GM19438 (cell line): Measurements from ENCODE around the gene OR2C3.
"Not testable (repeated sequence)": the region's sequence is repeated elsewhere in the genome, so short reads cannot be mapped to it uniquely, and the experiment has no call there.

Source experiments
- ATAC-seq: cut with Tn5 transposase; IDR thresholded peaks from one replicate; pipeline ENCODE4 v1.9.1; 2021; ENCODE audit warnings: low read depth; ENCODE audit not compliant: unreplicated experiment

OR2C3 gene

GRCh38 chr1:247518613-247518891 is 17.7 kb downstream of the OR2C3 start:
- ATAC-seq, result no peak

- no peak for ATAC-seq
Observed at GRCh38 chr1:247517795-247518612, 18.2 kb downstream of the OR2C3 start.

- no peak for ATAC-seq
Observed at GRCh38 chr1:247506831-247507230, 29.4 kb downstream of the OR2C3 start.

- no peak for ATAC-seq
Observed at GRCh38 chr1:247500865-247501264, 35.4 kb downstream of the OR2C3 start.

GRCh38 chr1:247496581-247497285 is 39.5 kb downstream of the OR2C3 start:
- ATAC-seq, result no peak

GRCh38 chr1:247494767-247495166 is 41.5 kb downstream of the OR2C3 start:
- ATAC-seq, result no peak

GRCh38 chr1:247493106-247493505 is 43.1 kb downstream of the OR2C3 start:
- ATAC-seq, result no peak

GRCh38 chr1:247491328-247491727 is 44.9 kb downstream of the OR2C3 start:
- ATAC-seq, result no peak

- no peak for ATAC-seq
Observed at GRCh38 chr1:247487057-247487456, 49.2 kb downstream of the OR2C3 start.

- ATAC-seq, result no peak
Observed at GRCh38 chr1:247482747-247483146, 53.5 kb downstream of the OR2C3 start.

GRCh38 chr1:247476328-247477058 is 59.7 kb downstream of the OR2C3 start:
- not testable (repeated sequence) for ATAC-seq

GRCh38 chr1:247475793-247476192 is 60.4 kb downstream of the OR2C3 start:
- ATAC-seq, result no peak
